SU-DHL-6 (cell line): Measurements from ENCODE around the gene NPSR1.

Source experiments
- CTCF ChIP-seq: fragments of 200-600 bp; sonication (generic); IDR thresholded peaks from one replicate; pipeline ENCODE4 v1.5.1; 2017; ENCODE audit warnings: antibody characterized with exemption, mild to moderate bottlenecking, low read length, moderate library complexity; ENCODE audit not compliant: insufficient read depth, poor library complexity, severe bottlenecking
- EZH2phosphoT487 ChIP-seq: fragments of 200-600 bp; sonication (generic), shearing (Covaris generic); conservative IDR thresholded peaks from 2 replicates; pipeline ENCODE4 v1.6.1; 2018; ENCODE audit warnings: mild to moderate bottlenecking, antibody characterized with exemption, low read length, moderate library complexity, mixed read lengths

GRCh38 chr7:34832020-34832419 lies 174.0 kb downstream of the NPSR1 start:
- TF ChIP-seq CTCF, result no peak
- TF ChIP-seq EZH2phosphoT487, result no peak
